GM21381 (cell line): ENCODE measurements around the gene OMP.
"Not testable (repeated sequence)": the region's sequence is repeated elsewhere in the genome, so short reads cannot be mapped to it uniquely, and the experiment has no call there.

Experiments
- ATAC-seq: cut with Tn5 transposase; IDR thresholded peaks from one replicate; pipeline ENCODE4 v1.9.1; 2021; ENCODE audit warnings: mild to moderate bottlenecking, moderate library complexity; ENCODE audit not compliant: unreplicated experiment

Gene OMP

GRCh38 chr11:77084581-77085191 lies 18.0 kb upstream of the OMP start:
- ATAC-seq, result no peak

- ATAC-seq, result no peak
Observed at GRCh38 chr11:77085652-77086051, 17.0 kb upstream of the OMP start.

GRCh38 chr11:77086521-77087472 lies 15.8 kb upstream of the OMP start:
- ATAC-seq, result no peak

GRCh38 chr11:77087723-77088225 lies 14.9 kb upstream of the OMP start:
- ATAC-seq, result no peak

- ATAC-seq, result no peak
Observed at GRCh38 chr11:77088236-77089003, 14.2 kb upstream of the OMP start.

GRCh38 chr11:77089004-77089545 lies 13.6 kb upstream of the OMP start:
- ATAC-seq, result no peak

GRCh38 chr11:77090046-77090372 lies 12.6 kb upstream of the OMP start:
- no peak for ATAC-seq

GRCh38 chr11:77090373-77091111 lies 12.1 kb upstream of the OMP start:
- ATAC-seq, result no peak

- peak; percentile 75 for ATAC-seq
Observed at GRCh38 chr11:77091146-77091940, 11.3 kb upstream of the OMP start.

GRCh38 chr11:77092382-77092781 lies 10.3 kb upstream of the OMP start:
- no peak for ATAC-seq

- no peak for ATAC-seq
Observed at GRCh38 chr11:77093056-77093891, 9.4 kb upstream of the OMP start.

- ATAC-seq, result no peak
Observed at GRCh38 chr11:77093987-77094840, 8.4 kb upstream of the OMP start.

- no peak for ATAC-seq
Observed at GRCh38 chr11:77094841-77095365, 7.7 kb upstream of the OMP start.

GRCh38 chr11:77095551-77096490 lies 6.8 kb upstream of the OMP start:
- no peak for ATAC-seq

GRCh38 chr11:77096591-77097019 lies 6.0 kb upstream of the OMP start:
- ATAC-seq, result no peak

- not testable (repeated sequence) for ATAC-seq
Observed at GRCh38 chr11:77097180-77097579, 5.5 kb upstream of the OMP start.
